Activated CD4-positive, alpha-beta T cell treated with anti-CD3 and anti-CD28 coated beads for 36 hours (primary cell): Measurements from ENCODE around the gene JUNB. TPM values are rescaled to one million over a fixed set of nuclear protein-coding genes. Genes with fewer than 3 reads are reported as not detected.
A peak's percentile ranks its signal among the peaks of the same experiment; 100 is the strongest.

Experiments
- ATAC-seq: fragments of 200-7000 bp; cut with Tn5 transposase; one replicate; pipeline ENCODE4 v1.10.0; 2021; ENCODE audit warnings: mild to moderate bottlenecking, moderate library complexity
- CTCF ChIA-PET: fragments of 350-600 bp; sonication (Branson Sonifier 250); formaldehyde crosslinking; loops from one replicate; lab custom pipeline; 2021; ENCODE audit warnings: antibody characterized with exemption; lab: Charles Lee
- POLR2A ChIA-PET: fragments of 350-600 bp; sonication (Branson Sonifier 250); formaldehyde crosslinking; loops from one replicate; lab custom pipeline; 2021; ENCODE audit warnings: antibody characterized with exemption, inconsistent platforms; lab: Charles Lee
- DNase-seq: peaks from one replicate; pipeline ENCODE4 v3.0.0-alpha.2; 2020
- H3K27ac Mint-ChIP-seq: one replicate; pipeline ENCODE4 v1.8.0; 2021; ENCODE audit warnings: mixed read lengths
- H3K27me3 Mint-ChIP-seq: one replicate; pipeline ENCODE4 v1.8.0; 2021; ENCODE audit warnings: mixed read lengths
- H3K36me3 Mint-ChIP-seq: one replicate; pipeline ENCODE4 v1.8.0; 2021; ENCODE audit warnings: low read depth, mixed read lengths
- H3K4me1 Mint-ChIP-seq: one replicate; pipeline ENCODE4 v1.8.0; 2021; ENCODE audit warnings: mixed read lengths
- H3K4me3 Mint-ChIP-seq: one replicate; pipeline ENCODE4 v1.8.0; 2021; ENCODE audit warnings: mild to moderate bottlenecking, moderate library complexity, mixed read lengths
- H3K9me3 Mint-ChIP-seq: one replicate; pipeline ENCODE4 v1.8.0; 2021; ENCODE audit warnings: low read depth, mixed read lengths
- intact Hi-C, 2 experiments: fragments of 100-400 bp; cut with DNase I in 1 of 2; cut with micrococcal nuclease in 1 of 2; formaldehyde crosslinking; loops; one replicate each; pipeline versions ENCODE4 v1.14.2 to v1.15.1; 2022 to 2024; cut with DNase I, micrococcal nuclease
- total RNA-seq, 2 experiments: library from RNA; stranded (reverse); gene quantifications; one replicate each; pipeline ENCODE4 v1.2.3, GENCODE V29; 2021

Gene JUNB
- total RNA-seq: 100 to 1,000 TPM; 375 to 412 TPM

DNA sequence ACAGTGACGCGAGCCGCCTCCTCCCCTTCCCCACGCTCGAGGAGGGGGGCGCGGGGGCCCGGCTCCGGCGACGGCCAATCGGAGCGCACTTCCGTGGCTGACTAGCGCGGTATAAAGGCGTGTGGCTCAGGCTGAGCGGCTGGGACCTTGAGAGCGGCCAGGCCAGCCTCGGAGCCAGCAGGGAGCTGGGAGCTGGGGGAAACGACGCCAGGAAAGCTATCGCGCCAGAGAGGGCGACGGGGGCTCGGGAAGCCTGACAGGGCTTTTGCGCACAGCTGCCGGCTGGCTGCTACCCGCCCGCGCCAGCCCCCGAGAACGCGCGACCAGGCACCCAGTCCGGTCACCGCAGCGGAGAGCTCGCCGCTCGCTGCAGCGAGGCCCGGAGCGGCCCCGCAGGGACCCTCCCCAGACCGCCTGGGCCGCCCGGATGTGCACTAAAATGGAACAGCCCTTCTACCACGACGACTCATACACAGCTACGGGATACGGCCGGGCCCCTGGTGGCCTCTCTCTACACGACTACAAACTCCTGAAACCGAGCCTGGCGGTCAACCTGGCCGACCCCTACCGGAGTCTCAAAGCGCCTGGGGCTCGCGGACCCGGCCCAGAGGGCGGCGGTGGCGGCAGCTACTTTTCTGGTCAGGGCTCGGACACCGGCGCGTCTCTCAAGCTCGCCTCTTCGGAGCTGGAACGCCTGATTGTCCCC is at the start of gene JUNB:
Gene JUNB (plus strand): TSS at position 142 of the 706 bp plus-strand sequence. CDS start 286 bp downstream, at position 428.
- no peaks in the 10 kb centered on the region for H3K27me3 Mint-ChIP-seq
- H3K9me3 Mint-ChIP-seq: no peaks in the 10 kb centered on the region
- peaks cover 38% of the 10 kb centered on the region for H3K4me1 Mint-ChIP-seq
- intact Hi-C loops: loop anchor here (1.0 to 10.0 kb wide), 13 partner anchors 9 to 1829 kb away; partner anchors contain the start of genes CALR (in 2 of the 2), ADGRE5 (in 1 of the 2), IER2 (in 1 of the 2) and NACC1 (in 1 of the 2)
- DNase-seq (peak; percentile 98), ATAC-seq (peak; percentile 51)
- peaks cover 23% of the 10 kb centered on the region for H3K36me3 Mint-ChIP-seq
- H3K4me3 Mint-ChIP-seq: peak within 1 kb of the TSS; percentile 92
- ChIA-PET POLR2A (interaction anchor here (0.6 to 3.1 kb wide), 13 partner anchors 9 to 1291 kb away, joined by 3 to 53 read pairs (median 9); partner anchors contain the start of genes DHPS, GCDH, GET3 and RNASEH2A), CTCF (interaction anchor here (1.0 to 15.0 kb wide), 5 partner anchors 11 to 361 kb away, joined by 3 to 451 read pairs (median 4); partner anchors contain the start of genes HOOK2, PRDX2 and THSD8)
- H3K27ac Mint-ChIP-seq: peak within 1 kb of the TSS; percentile 98

DNA sequence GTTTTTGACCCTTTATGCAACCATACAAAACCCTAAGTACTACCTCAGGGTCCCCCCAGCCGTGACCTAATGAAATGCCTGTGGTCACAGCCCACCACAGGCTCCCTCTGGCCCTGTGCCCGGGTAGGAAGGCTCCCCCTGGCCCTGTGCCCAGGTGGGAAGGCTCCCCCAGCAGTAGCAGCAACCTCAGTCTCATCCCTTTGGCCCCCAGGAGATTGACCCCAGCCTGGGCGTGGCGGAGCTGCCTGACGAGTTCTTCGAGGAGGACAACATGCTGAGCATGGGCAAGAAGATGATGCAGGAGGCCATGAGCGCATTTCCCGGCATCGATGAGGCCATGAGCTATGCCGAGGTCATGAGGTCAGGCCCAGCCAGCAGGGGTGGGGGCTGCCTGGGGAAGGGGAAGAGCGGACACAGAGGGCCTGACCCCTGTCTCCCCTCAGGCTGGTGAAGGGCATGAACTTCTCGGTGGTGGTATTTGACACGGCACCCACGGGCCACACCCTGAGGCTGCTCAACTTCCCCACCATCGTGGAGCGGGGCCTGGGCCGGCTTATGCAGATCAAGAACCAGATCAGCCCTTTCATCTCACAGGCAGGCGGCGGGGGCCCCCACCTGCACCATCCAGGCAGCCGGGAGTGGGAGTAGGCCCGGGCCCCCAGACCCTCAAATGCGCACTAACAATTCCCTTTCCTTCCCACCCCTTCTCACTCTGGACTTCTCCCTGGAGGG is 46.0 kb upstream of the JUNB start:
- intact Hi-C loops: no loop called here
- peaks cover 41% of the 10 kb centered on the region for H3K36me3 Mint-ChIP-seq
- H3K27me3 Mint-ChIP-seq: no peaks in the 10 kb centered on the region
- no peak overlapping the region for H3K27ac Mint-ChIP-seq
- CTCF ChIA-PET: interaction anchor here (1.3 to 1.4 kb wide), 2 partner anchors 21 to 51 kb away, joined by 3 to 4 read pairs; no protein-coding TSS in a partner anchor
- DNase-seq (no peak), ATAC-seq (no peak)
- peaks cover 8% of the 10 kb centered on the region for H3K9me3 Mint-ChIP-seq
- POLR2A ChIA-PET: interaction anchor here (0.7 kb wide), 1 partner anchor 9 kb away, joined by 3 read pairs; no protein-coding TSS in a partner anchor
- peaks cover 3% of the 10 kb centered on the region for H3K4me1 Mint-ChIP-seq
- no peak overlapping the region for H3K4me3 Mint-ChIP-seq

DNA sequence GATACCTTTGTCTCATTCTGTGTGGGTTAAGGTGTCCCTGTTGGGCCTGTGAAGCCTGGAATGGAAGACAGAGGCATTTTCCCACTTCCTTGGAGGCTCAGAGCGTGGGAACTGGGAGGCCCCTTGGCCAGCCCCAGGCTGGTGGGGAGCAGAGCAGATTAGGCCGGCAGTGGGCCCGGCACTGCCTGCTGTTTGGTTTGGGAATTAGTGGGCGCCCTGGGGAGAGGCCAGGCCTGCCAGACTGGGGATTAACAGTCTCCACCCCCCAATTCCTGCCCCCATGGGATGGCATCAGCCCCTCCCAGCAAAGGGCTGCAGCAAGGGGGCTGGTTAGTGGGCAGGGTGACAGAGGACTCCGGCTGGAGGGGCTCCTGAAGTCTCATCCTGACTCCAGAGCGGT is 42.8 kb upstream of the JUNB start:
- Mint-ChIP-seq H3K36me3 (peaks cover 29% of the 10 kb centered on the region), H3K27ac (no peak overlapping the region), H3K4me3 (no peak overlapping the region), H3K27me3 (peaks cover 14% of the 10 kb centered on the region), H3K9me3 (peaks cover 8% of the 10 kb centered on the region), H3K4me1 (peaks cover 3% of the 10 kb centered on the region)
- intact Hi-C loops: no loop called here
- DNase-seq: no peak
- ChIA-PET CTCF (no interaction called here), POLR2A (no interaction called here)
- no peak for ATAC-seq

DNA sequence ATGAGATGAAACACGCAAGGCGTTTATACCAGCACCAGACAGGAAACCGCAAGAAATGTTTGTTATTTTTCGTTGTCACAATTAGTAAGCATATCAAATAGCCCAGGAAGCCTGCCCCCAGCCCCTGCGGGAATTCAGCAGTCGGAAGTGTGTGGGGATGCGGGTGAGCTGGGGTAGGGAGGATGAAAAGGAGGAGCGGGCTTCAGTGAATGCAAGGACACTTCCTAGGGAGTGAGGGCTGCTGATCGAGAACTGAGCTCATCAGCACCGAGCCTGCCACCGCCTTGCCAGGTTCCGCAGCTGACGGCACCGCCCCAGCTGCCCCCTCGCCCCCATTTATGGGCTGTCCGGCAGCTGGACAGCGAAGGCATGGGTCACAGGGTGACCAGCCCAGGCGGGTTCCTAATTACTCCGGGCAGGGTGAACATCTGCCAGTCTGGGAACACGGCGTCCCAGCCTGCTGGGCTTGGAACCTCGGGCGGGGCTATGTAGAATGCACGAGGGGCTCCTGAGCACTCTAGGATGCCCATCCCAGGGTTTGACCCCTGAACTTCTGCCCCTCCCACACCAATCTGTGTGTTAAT is 41.3 kb upstream of the JUNB start:
- peaks cover 17% of the 10 kb centered on the region for H3K27me3 Mint-ChIP-seq
- ChIA-PET CTCF (interaction anchor here (0.9 to 1.4 kb wide), 3 partner anchors 11 to 46 kb away, joined by 3 to 4 read pairs (median 4); no protein-coding TSS in a partner anchor), POLR2A (no interaction called here)
- no peak for DNase-seq
- peaks cover 25% of the 10 kb centered on the region for H3K36me3 Mint-ChIP-seq
- peaks cover 8% of the 10 kb centered on the region for H3K9me3 Mint-ChIP-seq
- intact Hi-C loops: no loop called here
- H3K27ac Mint-ChIP-seq: no peak overlapping the region
- ATAC-seq: no peak
- peaks cover 3% of the 10 kb centered on the region for H3K4me1 Mint-ChIP-seq
- no peak overlapping the region for H3K4me3 Mint-ChIP-seq

DNA sequence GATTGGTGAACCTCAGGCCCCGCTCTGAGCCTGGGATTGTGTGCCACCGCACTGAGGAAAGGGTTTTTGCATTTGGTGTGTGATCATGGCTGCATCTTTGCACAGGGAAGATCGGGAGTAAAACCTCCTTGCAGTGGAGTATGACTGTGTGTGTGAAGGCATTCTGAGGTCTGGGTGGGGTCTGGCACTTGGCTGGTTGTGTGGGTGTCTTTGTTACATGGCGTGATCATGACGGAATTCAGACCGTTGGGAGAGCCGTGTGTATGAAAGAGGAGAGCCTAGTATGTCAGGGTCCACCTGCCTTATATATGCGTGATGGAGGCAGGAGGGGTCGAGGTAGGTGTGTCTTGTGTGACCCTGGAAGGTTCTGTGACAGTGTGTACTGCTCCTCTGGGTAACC is 40.4 kb upstream of the JUNB start:
- H3K36me3 Mint-ChIP-seq: peaks cover 22% of the 10 kb centered on the region
- ChIA-PET CTCF (no interaction called here), POLR2A (no interaction called here)
- DNase-seq (no peak), ATAC-seq (no peak)
- peaks cover 3% of the 10 kb centered on the region for H3K4me1 Mint-ChIP-seq
- peaks cover 8% of the 10 kb centered on the region for H3K9me3 Mint-ChIP-seq
- peaks cover 23% of the 10 kb centered on the region for H3K27me3 Mint-ChIP-seq
- H3K27ac Mint-ChIP-seq: no peak overlapping the region
- no peak overlapping the region for H3K4me3 Mint-ChIP-seq
- intact Hi-C loops: no loop called here

DNA sequence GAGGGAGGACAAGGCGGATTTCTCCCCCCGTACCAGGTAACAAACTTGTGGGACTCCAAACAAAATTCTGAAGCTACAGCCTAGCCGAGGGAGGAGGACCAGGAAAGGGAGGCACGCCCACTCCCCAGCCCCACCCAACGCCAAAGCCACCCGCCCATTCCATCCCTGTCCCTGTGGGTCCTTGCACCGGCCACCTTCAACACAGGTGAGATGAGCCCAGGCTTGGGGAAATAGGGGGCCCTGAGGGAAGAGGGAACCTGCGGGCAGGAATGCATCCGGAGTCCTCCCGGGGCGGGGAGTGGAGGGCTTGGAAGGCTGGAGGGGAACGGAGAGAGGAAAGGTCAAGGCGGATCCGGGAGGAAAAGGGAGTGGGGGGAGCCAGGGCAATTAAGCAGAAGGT is 39.7 kb upstream of the JUNB start, which contains the start of gene BEST2:
Gene BEST2 (plus strand): TSS at position 157 of the 400 bp plus-strand sequence. CDS start 802 bp downstream, outside the sequence.
- Mint-ChIP-seq H3K27me3 (peaks cover 29% of the 10 kb centered on the region), H3K36me3 (peaks cover 16% of the 10 kb centered on the region), H3K27ac (no peak within 1 kb of the TSS), H3K9me3 (peaks cover 8% of the 10 kb centered on the region), H3K4me1 (peaks cover 3% of the 10 kb centered on the region), H3K4me3 (no peak within 1 kb of the TSS)
- intact Hi-C loops: no loop called here
- no peak for ATAC-seq
- ChIA-PET CTCF (no interaction called here), POLR2A (no interaction called here)
- no peak for DNase-seq

DNA sequence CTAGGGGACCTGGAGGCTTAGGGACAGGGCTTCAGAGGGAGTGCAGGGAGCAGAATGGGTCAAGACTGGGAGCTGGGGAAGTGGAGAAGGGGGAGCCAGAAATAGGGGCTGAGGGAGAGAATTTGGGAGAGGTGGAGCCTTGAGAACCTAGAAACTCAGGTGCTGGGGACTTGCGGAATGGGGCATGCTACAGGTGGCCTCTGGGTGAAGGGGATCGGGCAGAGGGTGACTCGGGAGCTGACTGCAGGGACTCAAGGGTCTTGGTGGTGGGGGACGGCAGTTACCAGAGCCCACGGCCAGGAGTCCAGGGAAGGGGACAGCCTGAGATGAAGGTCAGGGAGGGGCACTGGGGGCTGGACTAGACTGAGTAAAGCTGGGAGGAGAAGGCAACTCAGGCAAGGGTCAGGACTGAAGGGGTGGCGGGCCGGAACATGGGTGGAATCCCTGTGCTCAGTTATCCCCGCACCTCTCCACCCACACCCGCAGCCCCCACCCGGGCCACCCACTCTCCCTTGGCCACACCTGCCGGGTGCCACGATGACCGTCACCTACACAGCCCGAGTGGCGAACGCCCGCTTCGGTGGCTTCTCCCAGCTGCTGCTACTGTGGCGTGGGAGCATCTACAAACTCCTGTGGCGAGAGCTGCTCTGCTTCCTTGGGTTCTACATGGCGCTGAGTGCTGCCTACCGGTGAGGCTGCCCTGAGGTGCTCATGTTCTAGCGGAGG is 39.1 kb upstream of the JUNB start:
- ChIA-PET POLR2A (no interaction called here), CTCF (interaction anchor here (0.6 to 1.2 kb wide), 4 partner anchors 13 to 144 kb away, joined by 3 to 8 read pairs (median 4); no protein-coding TSS in a partner anchor)
- Mint-ChIP-seq H3K4me1 (peaks cover 3% of the 10 kb centered on the region), H3K4me3 (no peak overlapping the region), H3K27me3 (peaks cover 29% of the 10 kb centered on the region), H3K9me3 (peaks cover 8% of the 10 kb centered on the region), H3K27ac (no peak overlapping the region), H3K36me3 (peaks cover 12% of the 10 kb centered on the region)
- intact Hi-C loops: no loop called here
- ATAC-seq (no peak), DNase-seq (no peak)

DNA sequence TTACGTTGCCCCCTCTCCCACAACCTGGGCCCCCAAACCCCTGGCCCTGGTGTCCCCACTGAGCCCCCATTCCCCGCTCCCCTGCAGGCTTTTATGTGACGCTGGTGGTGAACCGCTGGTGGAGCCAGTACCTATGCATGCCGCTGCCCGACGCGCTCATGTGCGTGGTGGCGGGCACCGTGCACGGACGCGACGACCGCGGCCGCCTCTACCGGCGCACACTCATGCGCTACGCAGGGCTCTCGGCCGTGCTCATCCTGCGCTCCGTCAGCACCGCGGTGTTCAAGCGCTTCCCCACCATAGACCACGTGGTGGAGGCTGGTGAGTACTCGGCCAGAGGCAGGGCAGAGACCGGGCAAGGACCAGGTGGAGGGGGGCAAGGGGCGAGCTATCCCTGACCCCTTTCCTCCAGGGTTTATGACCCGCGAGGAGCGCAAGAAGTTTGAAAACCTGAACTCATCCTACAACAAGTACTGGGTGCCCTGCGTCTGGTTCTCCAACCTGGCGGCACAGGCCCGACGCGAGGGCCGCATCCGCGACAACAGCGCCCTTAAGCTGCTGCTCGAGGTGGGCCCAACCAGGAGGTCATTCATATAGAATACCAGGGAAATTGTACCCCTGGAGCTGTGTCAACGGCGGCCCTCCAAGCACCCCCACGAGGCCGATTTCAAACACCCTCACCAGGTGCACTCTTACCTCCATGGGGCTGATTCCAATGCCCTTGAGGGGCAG is 36.7 kb upstream of the JUNB start:
- ChIA-PET POLR2A (no interaction called here), CTCF (interaction anchor here (0.6 to 1.7 kb wide), 8 partner anchors 11 to 1055 kb away, joined by 3 to 8 read pairs (median 3); no protein-coding TSS in a partner anchor)
- ATAC-seq (no peak), DNase-seq (no peak)
- no peak overlapping the region for H3K4me3 Mint-ChIP-seq
- no peaks in the 10 kb centered on the region for H3K9me3 Mint-ChIP-seq
- H3K4me1 Mint-ChIP-seq: peaks cover 5% of the 10 kb centered on the region
- H3K27ac Mint-ChIP-seq: no peak overlapping the region
- H3K36me3 Mint-ChIP-seq: no peaks in the 10 kb centered on the region
- intact Hi-C loops: loop anchor here in 1 of 2 experiments (5.0 kb wide), 1 partner anchor 37 kb away; no protein-coding TSS in a partner anchor
- peaks cover 32% of the 10 kb centered on the region for H3K27me3 Mint-ChIP-seq

DNA sequence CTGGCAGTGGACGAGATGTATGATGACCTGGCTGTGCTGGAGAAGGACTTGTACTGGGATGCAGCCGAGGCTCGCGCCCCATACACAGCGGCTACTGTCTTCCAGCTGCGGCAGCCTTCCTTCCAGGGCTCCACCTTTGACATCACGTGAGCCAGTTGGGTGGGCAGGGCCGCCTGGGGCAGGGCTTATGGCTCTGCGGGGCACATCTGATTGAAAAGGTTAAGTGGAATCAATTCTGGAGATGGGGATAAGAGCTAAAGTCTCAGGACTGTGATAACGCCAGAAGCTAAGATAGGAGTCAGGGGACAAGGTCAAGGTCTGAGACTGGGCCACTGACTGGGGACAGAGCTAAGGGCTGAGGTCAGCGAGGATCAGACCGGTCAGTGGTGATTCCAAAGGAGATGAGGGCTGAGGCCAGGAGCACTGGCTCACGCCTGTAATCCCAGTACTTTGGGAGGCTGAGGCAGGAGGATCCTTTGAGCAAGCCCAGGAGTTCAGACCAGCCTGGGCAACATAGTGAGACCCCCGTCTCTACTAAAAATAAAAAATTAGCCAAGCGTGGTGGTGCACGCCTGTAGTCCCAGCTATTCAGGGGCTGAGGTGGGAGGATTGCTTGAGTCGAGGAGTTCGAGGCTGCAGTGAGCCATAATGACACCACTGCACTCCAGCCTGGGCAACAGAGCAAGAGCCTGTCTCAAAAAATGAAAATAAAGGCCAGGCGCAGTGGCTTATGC is 35.0 kb upstream of the JUNB start:
- no peaks in the 10 kb centered on the region for H3K9me3 Mint-ChIP-seq
- H3K4me3 Mint-ChIP-seq: no peak overlapping the region

More for the DNA sequence above, 35.0 kb upstream of the JUNB start:
- CTCF ChIA-PET: interaction anchor here (1.0 to 12.1 kb wide), 5 partner anchors 9 to 115 kb away, joined by 3 to 153 read pairs (median 6); partner anchors contain the start of gene THSD8
- peaks cover 25% of the 10 kb centered on the region for H3K27me3 Mint-ChIP-seq
- peaks cover 6% of the 10 kb centered on the region for H3K4me1 Mint-ChIP-seq
- no peak overlapping the region for H3K27ac Mint-ChIP-seq
- H3K36me3 Mint-ChIP-seq: no peaks in the 10 kb centered on the region
- POLR2A ChIA-PET: no interaction called here
- no peak for DNase-seq
- intact Hi-C loops: loop anchor here in 1 of 2 experiments (5.0 kb wide), 1 partner anchor 39 kb away; no protein-coding TSS in a partner anchor
- ATAC-seq: no peak
